Activated T-cell treated with anti-CD3 and anti-CD28 coated beads for 48 hours (primary cell): ENCODE results near the gene ALKAL2.
A peak's percentile ranks its signal among the peaks of the same experiment; 100 is the strongest.
"Not testable (repeated sequence)": the region's sequence is repeated elsewhere in the genome, so short reads cannot be mapped to it uniquely, and the experiment has no call there.

Experiments used
- DNase-seq: peaks from one replicate; pipeline ENCODE4 v3.0.0-alpha.2; 2020; ENCODE audit warnings: low read depth

ALKAL2 gene

GRCh38 chr2:287911-288757 lies at the start of gene ALKAL2:
TSS of gene ALKAL2 (minus strand) at chr2:288091. CDS start at chr2:287835, 256 bp downstream.
- no peak for DNase-seq

- DNase-seq = not testable (repeated sequence)
Measured at GRCh38 chr2:336949-337348, 49.1 kb upstream of the ALKAL2 start.

- no peak for DNase-seq
Measured at GRCh38 chr2:336360-336759, 48.5 kb upstream of the ALKAL2 start.

DNA sequence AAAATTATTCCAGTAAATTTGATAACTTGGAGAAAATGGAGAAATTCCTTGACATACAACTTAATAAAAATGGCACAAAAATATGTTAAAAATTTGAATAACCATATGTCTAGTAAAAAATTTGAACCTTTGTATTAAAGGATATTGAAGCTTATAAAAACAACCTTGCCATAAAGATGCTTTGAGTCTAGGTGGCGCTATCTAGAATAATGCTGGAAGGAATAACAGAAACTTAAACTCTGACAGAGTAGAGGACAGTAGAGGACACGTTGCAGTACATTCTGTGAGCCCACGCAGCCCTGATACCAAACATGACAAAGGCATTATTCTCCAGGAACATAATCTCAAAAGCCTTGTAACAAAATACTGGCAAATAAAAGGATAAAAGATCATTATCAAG lies 44.7 kb upstream of the ALKAL2 start:
- DNase-seq = no peak

DNA sequence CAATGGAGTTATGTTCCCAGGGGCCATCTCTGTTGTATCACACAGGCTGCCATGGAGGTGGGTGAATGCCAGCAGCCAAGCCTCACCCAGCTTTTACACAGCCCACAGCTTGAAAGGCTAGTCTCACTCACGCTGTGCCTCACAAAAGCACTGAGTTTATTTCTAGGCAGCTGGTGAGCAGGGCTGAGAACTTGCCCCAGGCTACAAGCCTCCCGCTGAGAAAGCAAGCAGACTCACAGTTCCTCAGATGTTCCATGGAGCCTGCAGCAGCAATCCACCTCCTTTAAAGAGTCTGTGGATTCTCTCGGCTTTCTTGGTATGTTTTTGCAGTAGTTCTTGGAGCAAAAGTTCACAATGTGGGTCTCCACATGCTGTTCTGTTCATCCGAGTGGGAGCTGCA lies 40.9 kb upstream of the ALKAL2 start:
- no peak for DNase-seq

DNA sequence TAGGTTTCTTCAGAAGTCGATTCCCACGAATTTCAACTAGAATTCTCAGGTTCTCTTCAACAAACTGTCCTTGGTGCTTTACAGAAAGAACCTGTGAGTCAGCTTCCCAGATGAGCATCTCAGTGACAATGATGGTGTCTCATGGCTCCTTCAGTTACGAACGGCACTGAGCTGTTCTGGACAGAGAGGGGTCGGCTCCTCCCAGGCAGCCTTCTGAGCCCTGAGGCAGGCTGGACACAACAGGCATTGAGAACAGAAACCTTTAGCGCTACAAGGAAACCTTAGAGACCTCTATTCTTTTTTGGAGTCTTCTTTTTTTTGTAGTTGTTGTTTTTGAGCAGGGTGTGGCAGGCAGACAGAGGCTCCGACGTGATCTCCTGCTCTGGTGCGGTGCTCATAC lies 35.1 kb upstream of the ALKAL2 start:
- no peak for DNase-seq

- DNase-seq = no peak
Measured at GRCh38 chr2:322326-322725, 34.4 kb upstream of the ALKAL2 start.

DNA sequence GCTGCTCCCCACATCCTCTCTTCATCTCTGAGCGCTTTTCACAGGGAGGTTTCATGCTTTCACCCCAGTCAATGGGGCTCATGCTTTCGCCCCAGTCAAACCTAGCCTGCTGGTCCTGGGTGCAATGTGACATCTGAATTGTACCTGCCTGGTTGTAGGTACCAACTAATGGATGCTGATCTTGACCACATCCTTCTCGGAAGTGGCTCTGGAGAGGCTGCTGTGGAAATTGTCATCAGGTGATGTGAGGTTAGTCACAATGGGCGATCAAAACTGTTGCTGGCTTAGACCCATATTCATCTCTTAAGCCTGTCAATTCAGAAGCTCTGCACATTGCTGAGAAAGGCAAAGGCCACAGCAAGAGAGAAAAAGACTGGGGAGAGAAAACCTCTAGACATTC lies 32.7 kb upstream of the ALKAL2 start:
- DNase-seq = no peak

DNA sequence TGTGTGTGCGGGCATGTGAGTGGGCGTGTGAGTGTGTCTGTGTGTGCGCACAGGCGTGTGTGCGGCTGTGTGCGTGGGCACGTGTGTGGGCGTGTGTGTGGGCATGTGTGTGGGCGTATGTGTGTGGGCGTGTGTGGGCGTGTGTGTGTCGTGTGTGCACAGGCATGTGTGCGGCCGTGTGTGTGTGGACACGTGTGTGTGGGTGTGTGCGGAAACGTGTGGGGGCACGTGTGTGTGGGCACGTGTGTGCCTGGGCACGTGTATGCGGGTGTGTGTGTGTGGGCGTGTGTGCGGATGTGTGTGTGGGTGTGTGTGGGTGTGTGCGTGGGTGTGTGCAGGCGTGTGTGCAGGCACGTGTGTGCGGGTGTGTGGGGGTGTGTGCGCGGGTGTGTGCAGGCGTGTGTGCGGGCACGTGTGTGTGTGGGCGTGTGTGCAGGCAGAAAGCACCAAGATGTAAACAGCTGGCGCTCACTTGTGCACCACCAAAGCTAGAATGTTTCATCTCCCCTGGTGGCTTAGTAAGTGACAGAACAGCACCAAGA lies 31.2 kb upstream of the ALKAL2 start:
- no peak for DNase-seq

DNA sequence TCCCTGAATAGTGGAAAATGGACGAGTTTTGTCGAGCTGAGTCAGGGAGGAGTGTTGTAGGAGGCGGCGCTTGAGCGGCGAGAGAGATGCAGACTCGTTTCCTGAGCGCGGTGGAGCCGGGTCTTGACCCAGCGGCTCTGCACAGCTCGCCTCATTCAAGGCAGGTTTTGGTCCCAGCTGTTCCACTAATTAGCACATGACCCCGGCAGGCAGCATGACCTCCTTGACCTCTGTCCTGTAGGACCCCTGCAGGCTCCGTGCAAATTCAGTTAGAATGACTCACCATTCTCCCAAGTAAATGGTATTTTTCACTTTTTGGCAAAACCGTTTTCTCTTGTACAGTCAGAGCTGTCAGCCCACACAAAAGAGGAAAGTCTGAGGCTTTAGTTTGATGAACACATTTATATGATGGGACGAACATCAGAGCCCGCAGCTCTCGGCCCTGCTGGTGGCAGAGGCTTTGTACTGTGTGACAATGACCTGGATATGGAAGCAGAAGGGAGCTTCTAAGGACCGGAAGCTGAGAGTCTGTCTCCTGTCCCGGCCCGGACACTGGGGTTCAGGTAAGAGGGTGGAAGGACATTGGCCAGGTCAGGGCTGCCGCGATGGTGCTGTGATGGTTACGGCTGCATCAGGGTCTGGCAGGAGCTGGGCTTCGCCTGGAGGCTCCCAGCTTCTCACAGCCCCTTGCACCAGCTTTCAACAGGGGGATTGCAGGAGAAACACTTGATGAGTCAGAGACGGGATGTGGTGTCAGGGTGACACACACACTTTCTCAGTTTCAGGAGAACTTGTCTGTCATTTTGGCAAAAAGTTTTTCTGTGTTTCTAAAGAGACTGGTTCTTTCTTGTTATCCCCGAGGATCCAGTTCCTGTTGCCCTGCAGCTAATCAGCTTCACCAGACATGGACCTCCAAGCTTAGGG lies 29.9 kb upstream of the ALKAL2 start:
- peak; percentile 18 for DNase-seq

DNA sequence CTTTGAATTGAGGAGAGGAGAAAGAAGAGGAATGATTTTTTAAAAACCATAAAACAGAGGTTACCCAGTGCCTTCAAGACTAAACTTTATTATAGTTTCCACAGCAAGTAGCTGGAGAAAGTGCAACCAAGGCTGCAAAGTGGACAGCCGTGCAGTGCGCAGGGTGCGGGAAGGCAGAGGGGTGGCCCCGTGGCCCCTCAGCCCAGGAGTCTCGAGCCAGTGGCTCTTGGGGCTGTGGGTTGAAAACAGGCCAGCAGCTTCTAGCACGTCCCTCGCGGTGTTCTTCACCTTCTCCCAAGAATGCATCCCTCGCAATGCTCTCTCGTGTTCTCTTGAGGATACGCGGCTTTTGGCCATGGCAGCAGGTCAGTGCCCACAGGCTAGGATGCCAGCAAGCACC lies 28.5 kb upstream of the ALKAL2 start:
- DNase-seq = no peak

- DNase-seq = not testable (repeated sequence)
Measured at GRCh38 chr2:315925-316324, 28.0 kb upstream of the ALKAL2 start.

GRCh38 chr2:314561-315336 lies 26.9 kb upstream of the ALKAL2 start:
- DNase-seq = no peak

DNA sequence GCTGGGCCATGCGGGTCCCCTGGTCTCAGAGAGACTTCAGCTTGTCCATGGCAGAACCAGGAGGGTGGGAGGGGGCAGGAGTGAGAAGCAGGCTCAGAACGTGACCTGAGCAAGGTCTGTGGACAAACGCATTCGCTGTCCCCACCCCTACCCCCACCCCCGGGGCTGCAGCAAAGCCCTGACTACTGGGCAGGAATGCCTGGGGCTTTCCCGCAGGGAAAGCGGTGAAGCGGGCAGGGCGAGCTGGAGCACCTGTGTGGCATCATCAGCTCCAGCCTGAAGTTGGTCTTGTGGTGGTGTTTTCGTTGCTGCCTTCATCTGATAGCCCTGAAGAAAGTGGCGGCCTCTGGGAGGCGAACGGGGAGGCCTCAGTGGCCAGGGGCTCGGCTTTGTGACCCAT lies 26.1 kb upstream of the ALKAL2 start:
- no peak for DNase-seq

DNA sequence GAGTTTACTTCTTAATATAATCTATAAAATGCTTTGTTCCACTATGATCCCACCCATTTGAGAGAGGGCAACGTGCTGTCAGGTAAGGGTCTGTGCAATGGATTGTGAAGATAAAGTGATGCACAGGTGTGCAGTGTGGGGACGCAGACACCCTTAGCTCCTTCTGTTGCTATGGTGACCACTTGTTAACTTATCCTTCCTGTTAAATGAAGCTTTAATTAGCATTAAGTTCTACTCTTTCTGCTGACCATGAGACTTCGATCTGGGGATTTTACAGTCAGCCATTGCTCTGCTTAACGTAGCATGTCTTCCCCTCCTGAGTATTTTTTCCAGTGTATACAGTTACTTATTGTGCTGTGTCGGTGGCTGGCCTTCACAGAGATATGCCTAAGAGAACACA lies 23.1 kb upstream of the ALKAL2 start:
- no peak for DNase-seq

GRCh38 chr2:309954-310510 lies 22.1 kb upstream of the ALKAL2 start:
- DNase-seq = no peak

DNA sequence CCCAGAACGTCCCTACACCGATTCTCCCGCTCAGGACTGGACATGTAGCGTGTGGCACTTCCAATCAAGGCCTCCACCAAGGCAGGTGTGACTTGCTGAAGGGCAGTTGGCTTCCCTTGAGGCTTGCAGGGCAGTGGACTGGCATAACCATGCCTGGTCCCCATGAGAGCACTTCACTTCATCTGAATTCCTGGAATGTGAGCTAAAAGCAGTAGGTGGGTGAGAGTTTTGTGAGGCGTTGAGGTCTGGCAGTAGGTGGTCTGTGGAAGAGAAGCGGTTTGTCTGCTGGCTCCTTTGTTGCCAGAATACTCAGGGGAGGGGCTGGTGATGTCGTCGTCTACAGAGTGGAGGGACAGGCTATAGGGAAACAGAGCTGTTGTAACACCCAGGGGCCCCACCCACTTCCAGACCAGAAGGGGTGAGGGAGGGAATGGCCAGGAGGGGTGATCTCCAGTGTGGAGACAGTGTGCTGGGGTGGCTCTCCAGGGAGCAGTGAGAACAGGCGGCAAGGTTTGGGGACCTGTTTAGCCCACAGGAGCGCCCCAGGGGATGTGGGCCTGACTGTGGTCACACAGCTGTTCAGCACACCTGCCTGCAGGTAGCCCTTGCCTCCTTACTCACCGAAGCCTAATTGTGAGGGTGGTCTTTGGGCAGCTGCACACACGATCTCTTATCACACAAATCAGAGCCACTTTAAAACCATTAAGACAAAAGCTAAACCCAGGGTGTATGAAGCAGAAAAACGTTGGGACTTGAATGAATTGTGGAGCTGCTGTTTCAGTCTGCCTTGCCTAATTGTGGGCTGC lies 21.5 kb upstream of the ALKAL2 start:
- no peak for DNase-seq

DNA sequence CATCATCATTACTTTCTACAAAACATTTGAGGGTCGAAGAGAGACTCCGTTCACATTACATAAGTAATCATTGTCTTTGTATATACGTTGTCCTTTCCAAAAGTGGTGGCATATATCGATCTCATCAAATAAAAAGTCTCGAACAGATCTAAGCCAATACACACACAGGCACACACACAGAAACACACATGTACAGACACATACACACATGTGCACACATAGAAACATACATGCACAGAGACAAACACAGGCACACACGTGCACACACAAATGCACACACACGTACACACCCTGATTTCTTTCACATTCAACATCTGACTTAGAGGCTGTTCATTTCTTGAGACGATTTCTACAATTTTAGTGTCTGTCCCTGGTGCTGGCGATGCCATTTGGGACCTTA lies 17.5 kb upstream of the ALKAL2 start:
- no peak for DNase-seq

DNA sequence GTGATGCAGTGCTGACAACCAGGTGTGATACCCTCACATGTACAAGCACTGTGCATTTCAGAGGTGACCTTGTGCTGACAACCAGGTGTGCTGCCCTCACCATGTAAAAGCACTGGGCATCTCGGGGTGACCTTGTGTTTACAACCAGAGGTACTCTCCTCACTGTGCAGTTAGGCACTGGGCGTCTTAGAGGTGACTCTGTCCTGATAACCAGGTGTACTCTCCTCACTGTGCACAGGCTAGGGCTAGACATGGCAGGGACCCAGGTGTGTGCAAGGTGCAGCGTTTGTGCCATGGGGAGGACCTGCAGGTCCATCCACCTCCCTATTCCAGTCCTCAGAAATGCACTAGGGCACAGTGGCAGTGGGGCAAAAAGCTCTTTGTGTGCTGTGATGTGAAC lies 8.5 kb upstream of the ALKAL2 start:
- no peak for DNase-seq

DNA sequence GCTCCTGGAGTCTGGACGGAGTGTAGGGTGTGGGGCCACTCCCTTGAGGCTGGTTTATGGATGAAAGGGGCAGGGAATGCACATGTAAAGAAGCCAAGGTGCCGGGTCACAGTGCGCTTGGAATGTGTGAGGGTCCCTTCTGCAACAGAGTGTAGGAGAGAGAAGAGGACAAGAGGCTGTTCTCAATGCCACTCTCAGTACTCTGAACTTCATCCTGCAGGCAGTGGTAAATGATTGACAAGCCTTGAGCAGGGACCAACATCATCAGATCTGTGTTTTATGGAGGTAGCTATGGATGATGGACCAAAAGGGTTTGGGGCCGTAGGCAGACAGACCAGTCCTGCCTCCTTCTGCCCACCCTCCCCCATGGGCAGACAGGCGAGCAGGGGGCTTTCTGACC lies 7.2 kb upstream of the ALKAL2 start:
- no peak for DNase-seq
